ENCODE measurements around the gene PER3.

DNA sequence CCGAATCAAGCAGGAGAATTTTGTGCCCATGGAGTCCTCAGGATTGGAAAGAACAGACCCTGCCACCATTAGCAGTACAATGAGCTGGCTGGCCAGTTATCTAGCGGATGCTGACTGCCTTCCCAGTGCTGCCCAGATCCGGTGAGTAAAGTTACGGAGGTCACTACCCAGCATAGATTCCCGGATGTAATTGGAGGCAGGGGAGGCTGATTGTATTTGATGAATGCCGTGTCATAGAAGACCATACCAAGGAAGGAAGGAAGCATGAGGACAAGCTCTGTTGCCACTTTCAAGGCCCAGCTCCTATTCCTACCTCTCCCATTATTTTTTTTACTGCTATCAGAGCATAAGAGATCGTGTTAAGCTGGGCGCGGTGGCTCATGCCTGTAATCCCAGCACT lies 39.2 kb upstream of the PER3 start:
- TF ChIP-seq, protein P1, sequence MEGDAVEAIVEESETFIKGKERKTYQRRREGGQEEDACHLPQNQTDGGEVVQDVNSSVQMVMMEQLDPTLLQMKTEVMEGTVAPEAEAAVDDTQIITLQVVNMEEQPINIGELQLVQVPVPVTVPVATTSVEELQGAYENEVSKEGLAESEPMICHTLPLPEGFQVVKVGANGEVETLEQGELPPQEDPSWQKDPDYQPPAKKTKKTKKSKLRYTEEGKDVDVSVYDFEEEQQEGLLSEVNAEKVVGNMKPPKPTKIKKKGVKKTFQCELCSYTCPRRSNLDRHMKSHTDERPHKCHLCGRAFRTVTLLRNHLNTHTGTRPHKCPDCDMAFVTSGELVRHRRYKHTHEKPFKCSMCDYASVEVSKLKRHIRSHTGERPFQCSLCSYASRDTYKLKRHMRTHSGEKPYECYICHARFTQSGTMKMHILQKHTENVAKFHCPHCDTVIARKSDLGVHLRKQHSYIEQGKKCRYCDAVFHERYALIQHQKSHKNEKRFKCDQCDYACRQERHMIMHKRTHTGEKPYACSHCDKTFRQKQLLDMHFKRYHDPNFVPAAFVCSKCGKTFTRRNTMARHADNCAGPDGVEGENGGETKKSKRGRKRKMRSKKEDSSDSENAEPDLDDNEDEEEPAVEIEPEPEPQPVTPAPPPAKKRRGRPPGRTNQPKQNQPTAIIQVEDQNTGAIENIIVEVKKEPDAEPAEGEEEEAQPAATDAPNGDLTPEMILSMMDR (conservative IDR thresholded peaks at IDR 0.05; ENCODE audit: low read depth, low read length), result no peak
- TF ChIP-seq RAD21 (IDR thresholded peaks at IDR 0.05; ENCODE audit: low read length), result no peak
- no peak for TF ChIP-seq POLR2A (IDR thresholded peaks at IDR 0.05; ENCODE audit: low read depth, low read length)
- TF ChIP-seq RFX5 (IDR thresholded peaks at IDR 0.05; ENCODE audit: low read depth, low read length), result no peak
